Measurements from ENCODE around the gene RNASEL. TPM values are rescaled to one million over a fixed set of nuclear protein-coding genes. Genes with fewer than 3 reads are reported as not detected.

RNASEL gene
- total RNA-seq, 1 donor from 2014 or later: 4.2 TPM

DNA sequence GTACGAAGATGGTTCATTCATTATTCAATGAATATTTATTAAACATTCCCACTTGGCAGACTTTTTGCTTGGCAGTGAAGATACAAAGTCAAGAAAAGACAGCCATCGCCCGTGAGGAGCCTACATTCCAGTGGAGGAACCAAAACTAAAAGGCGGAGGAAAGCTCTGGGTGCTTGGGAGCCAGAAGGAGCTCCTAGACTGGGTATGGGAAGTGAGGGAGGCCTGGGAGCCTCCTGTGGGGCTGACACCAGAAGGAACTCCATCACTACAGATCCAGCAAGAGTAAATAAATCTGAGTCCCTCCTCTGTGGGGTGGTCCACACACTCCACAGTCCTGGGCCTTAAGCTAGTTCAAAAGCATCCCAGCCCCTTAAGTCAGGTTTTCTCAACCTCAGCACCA is 14.9 kb downstream of the RNASEL start:
- Mint-ChIP-seq H3K27me3 (no peaks in the 10 kb centered on the region), H3K4me3 (ENCODE audit: low read depth) (no peak overlapping the region), H3K4me1 (ENCODE audit: low read depth) (no peaks in the 10 kb centered on the region), H3K27ac (no peak overlapping the region), H3K36me3 (ENCODE audit: insufficient read depth) (peaks cover 7% of the 10 kb centered on the region), H3K9me3 (ENCODE audit: low read depth) (no peaks in the 10 kb centered on the region)
- TF ChIP-seq CTCF (IDR thresholded peaks at IDR 0.05; ENCODE audit: unreplicated experiment): no peak
- no peak for DNase-seq (ENCODE audit: low spot score, unreplicated experiment)

DNA sequence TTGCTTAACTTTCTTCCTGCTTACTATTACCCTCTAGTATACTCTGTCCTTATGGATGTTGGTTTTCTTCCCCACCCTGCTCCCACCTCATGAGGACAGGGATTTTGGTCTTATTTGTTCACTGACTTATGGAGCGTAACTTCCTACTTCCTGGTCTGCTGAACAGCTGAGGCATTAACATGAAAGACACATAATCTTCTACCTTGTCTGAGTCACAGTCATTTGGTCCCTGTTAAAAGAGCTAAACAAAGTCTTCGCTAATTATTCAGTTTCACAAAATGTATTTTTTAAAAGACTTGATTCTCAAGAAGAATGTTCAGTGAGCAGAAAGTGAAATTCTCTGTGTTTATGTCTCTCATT is 18.5 kb downstream of the RNASEL start:
- H3K27me3 Mint-ChIP-seq: no peaks in the 10 kb centered on the region
- H3K27ac Mint-ChIP-seq: no peak overlapping the region
- DNase-seq (ENCODE audit: low spot score, unreplicated experiment): no peak
- no peaks in the 10 kb centered on the region for H3K4me1 Mint-ChIP-seq (ENCODE audit: low read depth)
- H3K4me3 Mint-ChIP-seq (ENCODE audit: low read depth): no peak overlapping the region
- H3K36me3 Mint-ChIP-seq (ENCODE audit: insufficient read depth): no peaks in the 10 kb centered on the region
- TF ChIP-seq CTCF (IDR thresholded peaks at IDR 0.05; ENCODE audit: unreplicated experiment): no peak
- H3K9me3 Mint-ChIP-seq (ENCODE audit: low read depth): no peaks in the 10 kb centered on the region

DNA sequence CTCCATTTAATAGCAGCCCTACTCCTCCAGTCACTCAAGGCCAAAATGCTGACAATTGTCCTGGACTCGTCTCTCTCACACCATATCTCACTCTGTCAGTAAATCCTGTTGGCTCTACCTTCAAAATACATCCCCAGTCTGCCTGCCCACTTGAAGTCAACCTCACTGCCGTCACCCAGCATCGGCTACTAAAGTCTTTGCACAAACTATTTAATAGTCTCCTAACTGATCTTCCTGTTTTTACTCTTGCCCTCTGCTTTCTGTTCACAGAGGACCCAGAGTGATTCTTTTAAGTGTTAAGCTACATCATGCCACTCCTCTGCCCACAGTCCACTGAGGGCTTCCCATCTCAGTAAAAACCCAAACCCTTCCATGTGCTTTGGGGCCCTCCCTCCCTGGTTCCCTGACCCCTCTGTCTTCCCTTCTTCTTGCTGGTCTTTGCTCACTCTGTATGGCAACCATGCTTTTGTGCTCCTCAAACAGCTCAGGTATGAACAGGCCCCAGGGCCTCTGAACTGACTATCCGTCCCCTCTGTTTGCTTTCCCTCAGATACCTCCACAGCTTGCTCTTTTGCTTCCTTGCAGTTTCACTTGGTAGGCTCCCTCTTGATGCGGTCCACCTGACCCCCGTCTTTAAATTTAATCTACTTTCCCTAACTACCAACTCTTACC is 19.0 kb downstream of the RNASEL start:
- TF ChIP-seq CTCF (IDR thresholded peaks at IDR 0.05; ENCODE audit: unreplicated experiment): no peak
- Mint-ChIP-seq H3K27me3 (no peaks in the 10 kb centered on the region), H3K9me3 (ENCODE audit: low read depth) (peaks cover 3% of the 10 kb centered on the region), H3K27ac (no peak overlapping the region), H3K36me3 (ENCODE audit: insufficient read depth) (no peaks in the 10 kb centered on the region), H3K4me3 (ENCODE audit: low read depth) (no peak overlapping the region), H3K4me1 (ENCODE audit: low read depth) (no peaks in the 10 kb centered on the region)
- no peak for DNase-seq (ENCODE audit: low spot score, unreplicated experiment)

DNA sequence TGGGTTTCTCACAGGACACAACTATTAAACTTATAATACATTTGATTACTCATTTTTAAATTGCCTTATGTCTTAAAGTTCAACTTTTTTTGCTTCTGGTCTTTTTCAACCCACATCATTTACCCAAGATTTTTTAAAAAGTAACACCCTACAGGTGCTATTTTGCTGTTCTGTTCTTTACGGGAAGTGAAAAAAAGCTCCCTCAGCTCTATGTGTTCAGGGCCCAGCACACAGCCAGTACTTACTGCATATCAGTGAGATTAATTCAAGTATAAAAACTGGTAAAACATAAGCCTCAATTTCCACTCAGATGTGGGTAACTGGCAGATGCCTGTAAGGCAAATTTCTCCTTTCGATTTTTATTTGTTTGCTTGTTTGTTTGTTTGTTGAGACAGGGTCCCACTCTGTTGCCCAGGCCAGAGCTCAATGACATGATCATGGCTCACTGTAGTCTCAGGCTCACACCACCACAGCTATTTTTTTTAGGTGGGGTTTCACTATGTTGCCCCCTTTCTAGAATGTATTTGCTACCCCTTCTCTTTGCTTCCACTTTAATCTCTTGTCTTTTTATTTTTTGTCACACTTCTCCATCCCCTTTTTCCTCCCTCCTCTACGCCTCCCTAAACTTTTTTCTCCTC is 20.3 kb downstream of the RNASEL start:
- no peak for DNase-seq (ENCODE audit: low spot score, unreplicated experiment)
- H3K9me3 Mint-ChIP-seq (ENCODE audit: low read depth): peaks cover 3% of the 10 kb centered on the region
- no peaks in the 10 kb centered on the region for H3K4me1 Mint-ChIP-seq (ENCODE audit: low read depth)
- H3K27ac Mint-ChIP-seq: no peak overlapping the region
- H3K4me3 Mint-ChIP-seq (ENCODE audit: low read depth): no peak overlapping the region
- H3K27me3 Mint-ChIP-seq: no peaks in the 10 kb centered on the region
- no peak for TF ChIP-seq CTCF (IDR thresholded peaks at IDR 0.05; ENCODE audit: unreplicated experiment)
- H3K36me3 Mint-ChIP-seq (ENCODE audit: insufficient read depth): no peaks in the 10 kb centered on the region

GRCh38 chr1:182567629-182568028 is 21.4 kb downstream of the RNASEL start:
- H3K36me3 Mint-ChIP-seq (ENCODE audit: insufficient read depth): no peaks in the 10 kb centered on the region
- no peaks in the 10 kb centered on the region for H3K4me1 Mint-ChIP-seq (ENCODE audit: low read depth)
- no peaks in the 10 kb centered on the region for H3K27me3 Mint-ChIP-seq

More at GRCh38 chr1:182567629-182568028, 21.4 kb downstream of the RNASEL start:
- H3K9me3 Mint-ChIP-seq (ENCODE audit: low read depth): peaks cover 3% of the 10 kb centered on the region
- TF ChIP-seq CTCF (IDR thresholded peaks at IDR 0.05; ENCODE audit: unreplicated experiment): no peak
- no peak overlapping the region for H3K27ac Mint-ChIP-seq
- no peak overlapping the region for H3K4me3 Mint-ChIP-seq (ENCODE audit: low read depth)
- DNase-seq (ENCODE audit: low spot score, unreplicated experiment): no peak
